Activated naive CD4-positive, alpha-beta T cell (primary cell): Measurements from ENCODE around the gene HAVCR1.

ENCODE experiments used
- DNase-seq, 4 experiments: peaks; one replicate each; lab custom pipeline; 2025; lab: John Stamatoyannopoulos, UW

HAVCR1 gene

DNA sequence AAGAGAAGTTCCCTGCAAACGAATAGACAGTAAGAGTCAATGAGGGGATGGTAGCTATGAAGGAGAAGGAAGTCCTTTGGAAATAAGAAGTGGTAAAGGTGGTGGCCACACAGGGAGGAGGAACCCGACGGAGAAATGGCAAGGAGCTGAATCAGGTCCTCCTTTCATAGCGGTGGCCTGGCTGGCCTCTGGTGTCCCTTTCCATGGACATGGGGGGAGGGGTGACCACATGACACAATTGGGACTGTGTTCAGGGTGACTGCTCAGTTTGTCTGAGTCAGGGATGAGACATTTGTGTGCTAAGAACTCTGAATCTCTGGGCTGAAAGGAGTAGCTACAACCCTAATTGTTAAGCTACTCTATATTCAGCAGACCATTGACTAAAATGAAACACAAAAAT lies 67.2 kb downstream of the HAVCR1 start:
- no peak for DNase-seq

DNA sequence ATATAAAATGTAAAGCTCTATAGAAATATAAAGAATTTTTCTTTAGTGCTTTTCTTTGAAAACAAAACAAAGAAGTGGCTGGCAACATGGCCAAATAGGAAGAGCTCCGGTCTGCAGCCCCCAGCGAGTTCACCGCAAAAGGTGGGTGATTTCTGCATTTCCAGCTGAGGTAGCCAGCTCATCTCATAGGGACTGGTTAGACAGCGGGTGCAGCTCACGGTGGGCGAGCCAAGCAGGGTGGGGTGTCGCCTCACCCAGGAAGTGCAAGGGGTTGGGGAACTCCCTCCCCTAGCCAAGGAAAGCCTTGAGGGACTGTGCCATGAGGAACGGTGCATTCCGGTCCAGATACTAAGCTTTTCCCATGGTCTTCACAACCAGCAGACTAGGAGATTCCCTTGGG lies 74.9 kb downstream of the HAVCR1 start:
- no peak for DNase-seq

DNA sequence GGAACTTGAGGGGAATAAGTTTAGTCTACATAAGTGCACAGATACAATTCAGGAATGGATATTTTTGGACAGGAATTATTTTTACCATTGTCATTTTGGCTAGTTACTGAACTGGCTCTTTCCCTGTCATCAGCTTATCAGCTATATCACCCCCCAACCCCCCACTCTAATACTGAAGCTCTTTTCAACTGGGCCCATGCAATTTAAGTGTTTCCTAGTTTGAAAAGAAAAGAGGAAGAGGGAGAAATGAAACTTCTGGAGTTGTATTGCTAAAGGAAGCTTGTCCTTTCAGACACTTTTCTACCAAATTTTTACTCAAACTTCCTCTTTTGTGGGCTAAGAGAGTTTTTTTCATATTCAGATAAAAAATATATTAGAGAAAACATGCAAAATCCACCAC lies 77.4 kb downstream of the HAVCR1 start:
- DNase-seq = no peak
